ENCODE results near the gene TNFSF9. TPM values are rescaled to one million over a fixed set of nuclear protein-coding genes. Genes with fewer than 3 reads are reported as not detected.
"Not testable (repeated sequence)": the region's sequence is repeated elsewhere in the genome, so short reads cannot be mapped to it uniquely, and the experiment has no call there.

The TNFSF9 gene
- total RNA-seq, 4 donors from 2014 or later, result 0.29 to 2.7 (median 0.45) TPM; not detected in 1

DNA sequence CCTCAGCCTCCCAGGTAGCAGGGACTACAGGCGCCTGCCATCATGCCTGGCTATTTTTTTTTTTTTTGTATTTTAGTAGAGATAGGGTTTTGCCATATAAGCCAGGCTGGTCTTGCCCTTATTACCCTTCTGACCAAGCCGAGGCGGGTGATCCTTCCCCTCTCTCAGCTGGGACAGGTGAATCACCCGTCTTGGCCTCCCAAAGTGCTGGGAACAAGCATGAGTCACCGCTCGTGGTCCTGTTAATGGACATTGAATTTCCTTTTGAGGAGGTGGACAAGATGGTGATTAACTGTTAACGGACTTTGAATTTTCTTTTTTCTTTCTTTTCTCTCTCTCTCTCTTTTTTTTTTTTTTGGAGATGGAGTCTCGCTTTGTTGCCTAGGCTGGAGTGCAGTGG, 49.5 kb downstream of the TNFSF9 start:
- no peak for TF ChIP-seq POLR2A (IDR thresholded peaks at IDR 0.05; ENCODE audit: low read depth)

DNA sequence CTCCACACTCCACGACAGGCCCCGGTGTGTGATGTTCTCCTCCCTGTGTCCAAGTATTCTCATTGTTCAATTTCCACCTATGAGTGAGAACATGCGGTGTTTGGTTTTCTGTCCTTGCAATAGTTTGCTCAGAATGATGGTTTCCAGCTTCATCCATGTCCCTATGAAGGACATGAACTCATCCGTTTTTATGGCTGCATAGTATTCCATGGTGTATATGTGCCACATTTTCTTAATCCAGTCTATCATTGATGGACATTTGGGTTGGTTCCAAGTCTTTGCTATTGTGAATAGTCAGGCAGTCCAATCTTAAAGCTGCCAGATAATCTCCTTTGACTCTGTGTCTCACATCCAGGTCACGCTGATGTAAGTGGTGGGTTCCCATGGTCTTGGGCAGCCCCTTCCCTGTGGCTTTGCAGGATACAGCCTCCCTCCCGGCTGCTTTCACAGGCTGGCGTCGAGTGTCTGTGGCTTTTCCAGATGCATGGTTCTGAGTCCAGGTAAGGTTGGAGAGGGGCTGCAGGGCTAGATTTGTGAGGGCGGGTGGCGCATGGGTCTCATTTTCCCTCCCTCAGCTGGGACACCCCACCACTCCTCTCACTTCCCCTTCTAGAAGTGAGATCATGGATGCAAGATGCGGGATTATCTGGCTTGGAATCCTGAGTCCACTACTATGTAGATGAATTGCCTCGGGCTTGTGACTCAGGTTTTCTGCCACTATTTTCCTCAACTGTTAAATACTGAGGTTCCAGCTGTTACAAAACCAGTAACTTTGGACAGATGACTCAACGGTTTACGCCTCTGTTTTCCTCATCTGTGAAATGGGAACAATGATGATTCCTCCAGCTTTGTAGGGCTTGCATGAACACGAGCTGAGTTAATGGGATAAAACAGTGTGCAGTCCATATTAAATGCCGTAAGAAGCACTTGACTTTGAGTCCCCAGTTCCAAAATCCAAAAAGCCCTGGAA, 52.0 kb downstream of the TNFSF9 start:
- DNase-seq (ENCODE audit: extremely low spot score); H3K36me3 ChIP-seq; H3K27ac ChIP-seq (replicated peaks in 1 of 4); intact Hi-C loops (cut with DNase I); H3K9me3 ChIP-seq; H3K4me3 ChIP-seq: not testable (repeated sequence)
- WGBS, result 82% methylated on average over 14 of the region's 16 CpGs
- H3K4me1 ChIP-seq, result peaks cover 0 to 11% (median 8%) of the 10 kb centered on the region in 4 donors
- H3K27me3 ChIP-seq, result peaks cover 0 to 50% (median 13%) of the 10 kb centered on the region in 4 donors

More for the DNA sequence above, 49.5 kb downstream of the TNFSF9 start:
- H3K27me3 ChIP-seq, result peaks cover 0 to 25% (median under 1%) of the 10 kb centered on the region in 4 donors
- H3K4me3 ChIP-seq, result no peak overlapping the region
- 81% methylated on average over 8 of the region's 8 CpGs for WGBS
- H3K4me1 ChIP-seq, result no peaks in the 10 kb centered on the region
- intact Hi-C loops (cut with DNase I), result no loop called here
- H3K27ac ChIP-seq (replicated peaks in 1 of 4), result no peak overlapping the region
- no peaks in the 10 kb centered on the region for H3K36me3 ChIP-seq
- no peaks in the 10 kb centered on the region for H3K9me3 ChIP-seq
- no peak for DNase-seq (ENCODE audit: extremely low spot score)

Small RNAs within 50 kb of the gene (small RNA-seq; reads per million reads assigned to genes)
- gene AC010503.2, result 0 reads per million in 3 donors
- gene RF00019, result 0 reads per million in 3 donors

Other genes with a start within 250 kb of the TNFSF9 start
- not detected for gene ACER1, start 197.4 kb upstream of the TNFSF9 start, total RNA-seq
- 100 to 1,000 TPM in 2 of 4 donors, 10 to 100 TPM in 2; 77.2 to 111 (median 94.2) TPM for gene CLPP, start 169.5 kb upstream of the TNFSF9 start, total RNA-seq
- 100 to 1,000 TPM in 1 of 4 donors, 10 to 100 TPM in 3; 55.2 to 109 (median 71.8) TPM for gene ALKBH7, start 158.2 kb upstream of the TNFSF9 start, total RNA-seq
- gene PSPN, start 155.1 kb upstream of the TNFSF9 start, total RNA-seq, result 1 to 10 TPM; 1.3 to 3.7 (median 2.4) TPM
- 10 to 100 TPM; 43.6 to 61.0 (median 56.8) TPM for gene GTF2F1, start 137.9 kb upstream of the TNFSF9 start, total RNA-seq
- 100 to 1,000 TPM; 105 to 202 (median 148) TPM for gene KHSRP, start 106.2 kb upstream of the TNFSF9 start, total RNA-seq
- gene SLC25A41, start 97.3 kb upstream of the TNFSF9 start, total RNA-seq, result 1 to 10 TPM in 1 of 4 donors, under 1 TPM in 2, not detected in 1; 0.32 to 2.4 (median 0.66) TPM
- 100 to 1,000 TPM; 215 to 412 (median 315) TPM for gene SLC25A23, start 71.2 kb upstream of the TNFSF9 start, total RNA-seq
- 1 to 10 TPM in 3 of 4 donors, not detected in 1; 1.8 to 2.7 (median 2.4) TPM for gene CRB3, start 66.8 kb upstream of the TNFSF9 start, total RNA-seq
- gene DENND1C, start 49.2 kb upstream of the TNFSF9 start, total RNA-seq, result 1 to 10 TPM in 2 of 4 donors, under 1 TPM in 2; 0.13 to 2.8 (median 1.1) TPM
- 1 to 10 TPM; 1.7 to 4.7 (median 3.4) TPM for gene TUBB4A, start 28.7 kb upstream of the TNFSF9 start, total RNA-seq
- under 1 TPM in 2 of 4 donors, not detected in 2; 0.52 to 0.84 TPM for gene CD70, start 60.1 kb downstream of the TNFSF9 start, total RNA-seq
- 1 to 10 TPM in 1 of 4 donors, under 1 TPM in 3; 0.42 to 3.0 (median 0.70) TPM for gene TNFSF14, start 139.1 kb downstream of the TNFSF9 start, total RNA-seq
- gene C3, start 189.6 kb downstream of the TNFSF9 start, total RNA-seq, result 1,000 to 10,000 TPM in 1 of 4 donors, 100 to 1,000 TPM in 3; 393 to 1,020 (median 677) TPM
- 10 to 100 TPM; 38.2 to 61.7 (median 48.2) TPM for gene GPR108, start 206.6 kb downstream of the TNFSF9 start, total RNA-seq
- 100 to 1,000 TPM in 3 of 4 donors, 10 to 100 TPM in 1; 85.8 to 148 (median 118) TPM for gene TRIP10, start 208.7 kb downstream of the TNFSF9 start, total RNA-seq
- gene SH2D3A, start 236.4 kb downstream of the TNFSF9 start, total RNA-seq, result under 1 TPM in 2 of 4 donors, not detected in 2; 0.33 to 0.34 TPM
- gene VAV1, start 241.7 kb downstream of the TNFSF9 start, total RNA-seq, result 1 to 10 TPM; 2.9 to 8.0 (median 4.1) TPM

Data from esophagus muscularis mucosa (tissue), 4 donors.